NCI-H82 (cell line): ENCODE measurements around the gene TRIOBP.

Experiments used
- DNase-seq: peaks from one replicate; lab custom pipeline; 2025; lab: John Stamatoyannopoulos, UW

Gene TRIOBP

DNA sequence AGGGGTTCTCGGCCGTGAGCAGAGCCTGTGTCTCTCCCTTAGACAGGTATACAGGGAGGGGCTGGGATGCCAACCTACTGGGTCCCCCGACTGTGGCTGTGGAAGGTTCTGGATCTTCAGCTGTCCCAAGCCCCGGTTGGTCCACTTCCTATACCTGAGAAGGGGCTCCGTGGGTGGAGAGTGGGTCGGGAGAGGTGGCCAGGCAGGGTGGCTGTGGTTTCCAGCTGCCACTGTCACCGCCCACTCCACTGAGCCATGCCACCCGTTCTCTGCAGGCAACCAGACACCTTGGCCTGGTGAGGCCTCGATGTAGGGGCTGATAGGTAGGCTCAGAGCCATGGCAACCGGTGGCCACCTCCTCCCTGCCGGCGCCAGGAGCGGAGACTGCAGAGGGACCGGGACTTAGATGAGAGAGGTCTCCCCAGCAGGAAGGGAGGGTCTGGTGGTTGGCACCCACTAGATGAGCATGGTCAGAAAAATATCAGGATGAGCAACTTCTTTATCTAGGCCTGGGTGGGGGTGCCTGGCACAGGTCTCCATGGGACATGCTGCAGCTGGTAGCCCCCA lies 53.8 kb downstream of the TRIOBP start:
- no peak for DNase-seq

DNA sequence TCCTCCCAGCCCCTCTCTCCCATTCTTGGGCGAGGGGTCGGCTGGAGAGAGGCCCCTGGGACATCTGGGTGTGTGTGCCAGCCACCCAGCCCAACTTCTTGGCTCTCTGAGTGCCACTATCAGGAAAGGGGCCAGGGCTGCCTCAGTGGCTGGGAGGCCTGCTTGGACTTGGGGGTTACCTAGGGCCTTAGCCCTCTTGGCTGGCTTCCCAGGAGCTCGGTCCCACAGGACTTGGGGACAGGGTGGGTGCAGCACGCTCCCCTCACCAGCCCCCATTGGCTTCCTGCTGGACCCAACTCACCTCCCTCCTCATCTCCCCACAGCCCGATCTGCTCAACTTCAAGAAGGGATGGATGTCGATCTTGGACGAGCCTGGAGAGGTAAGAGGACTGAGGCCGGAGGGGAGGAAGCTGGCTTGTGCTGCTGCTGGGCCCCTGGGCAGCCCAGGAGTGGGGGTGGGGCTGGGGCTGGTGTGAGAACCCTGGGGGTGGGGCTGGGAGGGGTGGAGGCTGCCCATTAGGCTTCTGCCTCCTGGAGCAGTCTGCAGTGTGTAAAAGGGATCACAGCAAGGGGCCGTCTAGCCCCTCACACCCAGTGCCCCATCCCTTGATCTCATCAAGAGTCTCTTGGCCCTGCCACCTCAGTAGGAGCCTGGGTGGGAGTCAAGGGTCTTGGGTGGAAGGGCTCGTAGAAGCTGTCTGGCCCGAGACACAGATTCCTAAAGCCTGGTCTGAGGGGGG lies 54.8 kb downstream of the TRIOBP start:
- no peak for DNase-seq

DNA sequence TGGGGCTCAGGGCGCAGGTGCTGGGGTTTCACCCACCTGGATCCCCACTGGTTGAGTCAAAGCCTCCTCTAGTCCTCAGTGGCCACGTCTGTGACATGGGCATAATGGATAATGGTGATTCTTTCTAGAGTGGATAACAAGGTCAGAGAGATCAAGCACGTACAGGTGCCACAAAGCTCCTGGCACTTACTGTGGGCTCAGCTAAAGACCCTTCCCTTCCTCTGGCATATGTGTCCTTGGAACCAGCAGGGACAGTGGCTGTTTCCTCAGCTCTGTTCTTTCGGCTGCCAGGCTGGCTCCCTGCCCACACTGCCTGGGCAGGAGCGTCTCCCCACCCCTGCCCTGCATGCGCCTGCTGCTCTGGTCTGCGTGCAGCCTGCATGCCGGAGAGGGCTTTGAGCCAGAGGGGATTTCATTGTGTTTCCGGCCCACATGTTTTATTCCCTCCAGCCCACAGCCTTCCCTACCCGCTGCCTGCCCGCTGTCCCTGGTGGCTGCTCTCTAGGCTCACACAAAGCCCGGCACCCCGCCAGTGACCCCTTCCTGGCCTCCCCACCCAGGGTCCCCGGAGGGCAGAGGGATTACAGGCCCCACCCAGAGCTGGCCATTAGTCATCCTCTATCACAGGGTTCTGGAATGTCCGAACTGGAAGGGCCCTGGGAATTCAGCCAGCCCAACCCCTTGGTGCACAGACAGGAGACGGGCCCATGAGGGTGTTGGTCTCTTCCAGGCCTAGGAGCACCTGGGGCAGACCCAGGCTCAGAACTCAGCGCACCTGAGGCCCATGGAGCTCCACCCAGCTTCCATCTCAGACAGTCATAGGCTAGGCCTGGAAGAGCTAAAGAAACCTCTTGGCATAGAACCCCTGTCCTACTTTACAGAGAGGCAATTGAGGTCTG lies 55.6 kb downstream of the TRIOBP start:
- no peak for DNase-seq

DNA sequence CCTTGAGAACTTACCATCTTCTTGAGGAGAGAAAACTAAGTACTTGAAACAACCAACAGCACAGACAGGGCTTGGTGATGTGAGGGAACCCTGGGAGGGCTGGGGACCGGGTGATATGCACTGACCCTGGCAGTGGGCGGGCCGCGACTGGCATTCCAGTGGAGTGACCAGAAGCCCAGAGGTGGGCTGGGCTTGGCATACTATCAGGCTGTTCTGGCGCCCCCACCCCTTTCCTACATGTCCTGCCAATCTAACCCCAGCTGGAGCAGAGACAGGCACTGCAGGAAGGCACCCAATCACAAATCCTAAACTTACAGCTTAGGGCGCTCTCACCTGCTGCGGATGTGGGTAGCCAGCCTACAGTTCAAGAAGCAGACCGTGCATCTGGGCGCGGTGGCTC lies 56.9 kb downstream of the TRIOBP start:
- DNase-seq: no peak

DNA sequence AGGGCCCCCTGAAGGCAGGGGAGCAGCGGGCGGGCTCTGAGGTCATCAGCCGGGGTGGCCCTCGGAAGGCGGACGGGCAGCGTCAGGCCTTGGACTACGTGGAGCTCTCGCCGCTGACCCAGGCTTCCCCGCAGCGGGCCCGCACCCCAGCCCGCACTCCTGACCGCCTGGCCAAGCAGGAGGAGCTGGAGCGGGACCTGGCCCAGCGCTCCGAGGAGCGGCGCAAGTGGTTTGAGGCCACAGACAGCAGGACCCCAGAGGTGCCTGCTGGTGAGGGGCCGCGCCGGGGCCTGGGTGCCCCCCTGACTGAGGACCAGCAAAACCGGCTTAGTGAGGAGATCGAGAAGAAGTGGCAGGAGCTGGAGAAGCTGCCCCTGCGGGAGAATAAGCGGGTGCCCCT lies 60.8 kb downstream of the TRIOBP start:
- no peak for DNase-seq

DNA sequence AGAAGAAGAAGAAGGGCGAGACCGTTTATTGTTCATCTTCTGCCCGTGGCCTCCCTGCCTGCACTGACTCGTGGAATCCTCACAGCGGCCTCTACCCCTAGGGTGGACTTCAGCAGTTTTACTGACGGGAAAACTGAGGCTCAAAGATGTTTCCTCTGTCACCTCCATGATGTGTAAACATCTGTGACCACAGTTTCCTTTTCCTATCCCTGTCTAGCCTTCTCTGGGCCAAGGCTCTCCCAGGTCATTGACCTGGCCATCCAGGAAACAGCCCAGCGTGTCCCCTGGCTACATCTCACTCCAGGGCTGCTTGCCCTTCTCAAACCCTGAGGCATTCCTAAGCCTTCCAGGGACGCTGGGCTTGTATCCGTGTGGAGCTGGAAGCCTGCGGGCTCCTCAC lies 61.8 kb downstream of the TRIOBP start:
- no peak for DNase-seq

DNA sequence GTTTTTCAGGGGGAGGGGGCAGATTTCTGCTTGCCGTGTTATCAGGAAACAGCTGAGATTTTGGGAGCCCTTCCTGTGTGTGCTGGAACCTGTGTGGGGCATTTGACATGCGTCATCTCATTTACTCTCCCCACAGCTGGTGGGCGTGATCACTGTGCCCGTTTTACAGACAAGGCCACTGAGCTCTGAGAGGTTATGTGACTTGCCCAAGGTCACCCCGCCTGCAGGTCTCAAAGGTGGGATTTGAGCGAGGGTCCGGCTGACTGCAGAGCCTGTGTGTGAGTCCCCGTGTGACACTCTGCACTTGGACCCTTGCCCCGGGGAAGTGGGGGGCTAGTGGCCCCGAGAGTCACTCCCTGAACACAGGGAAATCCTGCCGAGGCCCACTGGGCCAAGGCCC lies 62.4 kb downstream of the TRIOBP start:
- no peak for DNase-seq

DNA sequence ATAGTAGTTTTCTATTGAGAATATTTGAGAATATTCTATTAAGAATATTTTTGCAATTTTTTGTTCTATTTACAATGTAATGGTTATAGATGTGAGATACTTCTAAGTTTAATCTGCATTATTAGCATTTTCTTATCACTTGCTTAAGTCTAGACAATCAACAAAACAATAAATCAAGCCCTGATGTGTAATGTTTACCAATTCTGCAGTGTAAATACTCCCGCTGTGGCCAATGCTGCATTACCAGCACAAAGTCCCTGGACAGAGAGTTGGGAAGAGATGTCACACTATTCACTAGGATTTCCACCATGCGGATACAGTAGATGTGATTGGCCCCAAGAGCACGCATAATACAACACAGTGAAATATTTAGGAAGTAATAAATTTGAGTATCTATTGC lies 63.3 kb downstream of the TRIOBP start:
- no peak for DNase-seq

DNA sequence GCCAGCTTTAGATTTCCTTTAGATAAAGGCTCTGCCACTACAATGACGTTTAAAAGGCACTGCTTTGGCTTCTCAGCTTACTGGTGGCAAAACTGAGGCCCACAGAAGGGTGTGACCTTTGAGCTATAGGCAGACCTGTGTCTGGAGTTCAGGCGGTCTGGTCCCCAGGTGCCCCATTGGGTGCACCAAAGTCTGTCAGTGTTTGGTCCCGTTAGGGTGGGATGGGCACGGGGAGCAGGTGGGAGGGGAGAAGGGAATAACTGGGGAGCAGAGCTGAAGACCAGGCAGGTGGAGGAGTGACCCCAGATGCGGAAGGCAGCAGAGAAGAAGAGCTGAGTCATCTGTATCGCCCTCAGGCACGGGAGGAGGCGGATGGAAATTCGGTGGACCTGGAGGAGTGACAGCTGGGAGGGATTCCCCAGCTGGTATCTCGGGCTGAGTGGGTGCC lies 65.6 kb downstream of the TRIOBP start:
- no peak for DNase-seq

DNA sequence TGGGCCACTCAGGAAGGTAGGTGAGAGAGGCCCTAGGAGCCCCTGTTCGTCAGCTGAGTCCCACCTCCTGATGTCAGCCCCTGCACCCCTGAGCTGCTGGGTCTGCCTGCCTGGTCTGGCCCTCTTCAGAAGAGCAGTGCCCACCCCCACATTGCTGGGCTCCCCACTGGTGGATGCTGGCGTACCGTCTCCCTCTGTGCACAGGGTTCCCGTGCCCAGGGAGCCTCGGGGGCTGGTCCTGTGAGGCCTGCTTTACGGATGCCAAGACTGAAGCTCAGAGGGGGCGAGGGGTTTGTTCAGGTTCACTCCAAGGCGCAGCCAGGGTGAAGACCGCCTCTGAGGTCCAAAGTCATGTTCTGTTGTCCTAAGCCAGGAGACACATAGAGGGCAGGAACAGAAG lies 66.2 kb downstream of the TRIOBP start:
- DNase-seq: no peak

DNA sequence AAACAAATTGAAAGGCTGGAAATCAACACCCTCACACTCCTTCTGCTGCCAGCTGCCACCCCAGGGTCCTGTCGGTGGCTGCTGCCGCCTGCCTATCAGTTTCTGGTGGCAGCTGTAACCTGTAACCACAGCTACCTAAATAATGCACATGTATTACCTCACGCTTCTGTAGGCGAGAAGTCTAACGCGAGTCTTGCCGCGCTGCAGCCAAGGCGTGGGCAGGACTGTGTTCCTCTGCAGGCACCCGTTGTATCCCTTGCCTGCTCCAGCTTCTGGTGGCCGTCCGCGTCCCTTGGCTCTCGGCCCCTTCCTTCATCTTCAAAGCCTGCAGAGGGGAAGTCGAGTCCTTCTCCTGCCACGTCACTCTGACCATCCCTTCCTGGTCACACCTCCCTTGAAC lies 66.8 kb downstream of the TRIOBP start:
- peak; percentile 78 for DNase-seq

DNA sequence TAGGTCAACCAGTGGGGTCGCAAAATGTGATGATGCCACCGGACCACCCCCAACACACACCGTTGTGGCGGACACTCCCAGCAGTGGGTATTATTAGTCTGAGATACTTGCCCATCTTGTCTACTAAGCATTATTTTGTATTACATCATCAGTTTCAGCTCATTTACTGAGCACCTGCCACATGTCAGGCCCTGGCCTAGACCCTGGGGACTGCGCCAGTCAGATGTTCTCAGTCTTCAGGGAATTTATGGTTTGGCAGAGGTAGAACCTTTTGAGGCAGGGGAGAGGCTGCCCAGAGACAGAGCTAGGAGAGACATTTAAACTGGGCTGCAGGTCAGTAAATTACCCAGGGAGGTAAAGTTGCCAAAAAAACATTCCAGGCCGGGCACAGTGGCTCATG lies 67.8 kb downstream of the TRIOBP start:
- peak; percentile 16 for DNase-seq

DNA sequence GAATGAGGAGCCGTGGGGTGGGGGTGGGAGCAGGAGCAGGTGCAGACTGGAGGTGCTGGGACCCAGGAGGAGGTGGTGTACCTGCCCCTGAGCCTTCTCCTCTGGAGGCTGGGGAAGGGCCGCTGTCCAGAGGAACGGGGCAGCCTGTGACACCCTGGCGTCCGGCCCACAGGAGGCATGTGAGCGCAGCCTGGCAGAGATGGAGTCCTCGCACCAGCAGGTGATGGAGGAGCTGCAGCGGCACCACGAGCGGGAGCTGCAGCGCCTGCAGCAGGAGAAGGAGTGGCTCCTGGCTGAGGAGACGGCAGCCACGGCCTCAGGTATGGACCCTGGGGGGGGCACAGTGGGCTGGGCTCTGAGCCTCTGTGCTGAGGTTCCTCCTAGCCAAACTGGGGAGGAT lies 68.7 kb downstream of the TRIOBP start:
- DNase-seq: no peak

DNA sequence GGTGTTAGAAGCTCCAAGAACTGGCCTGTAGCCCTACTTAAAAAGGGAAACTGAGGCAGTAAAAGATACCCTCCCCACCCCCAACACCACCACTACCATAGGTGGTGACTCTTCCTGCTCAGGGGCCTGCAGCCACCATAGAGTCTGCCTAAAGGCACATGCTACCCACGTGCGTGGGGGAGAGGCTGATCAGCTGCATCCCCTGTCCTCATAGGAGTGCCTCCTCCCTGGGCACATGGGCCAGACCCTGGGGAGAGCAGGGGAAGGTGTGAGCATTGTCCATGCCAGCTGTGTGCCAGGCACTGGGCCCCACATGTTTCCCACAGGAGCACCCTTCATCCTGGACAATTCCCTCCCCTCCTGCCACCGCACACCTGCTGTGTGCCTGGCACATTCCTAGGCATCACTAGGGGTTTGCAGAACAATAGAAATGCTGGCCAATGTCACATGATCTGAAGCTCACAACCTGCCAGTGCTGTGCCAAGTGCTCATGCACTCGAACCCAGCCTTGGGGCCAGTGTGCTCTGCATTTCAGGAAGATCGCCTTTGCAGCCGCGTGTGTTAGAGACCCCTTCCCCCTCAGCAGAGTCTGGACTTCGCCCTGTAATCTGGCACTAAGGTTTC lies 69.2 kb downstream of the TRIOBP start:
- DNase-seq: no peak

DNA sequence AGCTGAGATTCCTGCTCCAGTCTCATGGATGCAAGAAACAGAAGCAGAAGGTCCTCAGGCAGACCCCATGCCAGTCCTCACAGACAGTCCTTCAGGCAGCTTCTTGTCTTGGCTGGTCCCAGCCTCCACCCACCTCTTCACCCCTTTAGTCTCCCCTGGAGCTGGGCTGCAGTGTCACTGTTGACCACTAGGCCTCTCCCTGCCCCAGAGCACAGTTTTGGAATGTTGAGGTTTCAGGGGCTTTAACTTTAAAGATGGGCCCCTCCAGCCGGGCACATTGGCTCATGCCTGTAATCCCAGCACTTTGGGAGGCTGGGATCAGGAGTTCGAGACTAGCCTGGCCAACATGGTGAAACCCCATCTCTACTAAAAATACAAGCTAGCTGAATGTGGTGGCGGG lies 71.4 kb downstream of the TRIOBP start:
- DNase-seq: peak; percentile 18

DNA sequence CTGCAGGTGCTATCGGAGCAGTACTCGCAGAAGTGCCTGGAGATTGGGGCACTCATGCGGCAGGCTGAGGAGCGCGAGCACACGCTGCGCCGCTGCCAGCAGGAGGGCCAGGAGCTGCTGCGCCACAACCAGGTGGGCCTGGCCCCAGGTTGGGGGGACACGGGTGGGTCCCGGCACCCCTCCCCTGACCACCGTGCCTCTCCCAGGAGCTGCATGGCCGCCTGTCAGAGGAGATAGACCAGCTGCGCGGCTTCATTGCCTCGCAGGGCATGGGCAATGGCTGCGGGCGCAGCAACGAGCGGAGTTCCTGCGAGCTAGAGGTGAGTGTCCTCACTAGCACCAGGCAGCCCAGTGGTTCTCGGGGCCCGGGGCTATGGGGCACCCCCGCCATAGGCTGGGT lies 72.2 kb downstream of the TRIOBP start:
- no peak for DNase-seq

DNA sequence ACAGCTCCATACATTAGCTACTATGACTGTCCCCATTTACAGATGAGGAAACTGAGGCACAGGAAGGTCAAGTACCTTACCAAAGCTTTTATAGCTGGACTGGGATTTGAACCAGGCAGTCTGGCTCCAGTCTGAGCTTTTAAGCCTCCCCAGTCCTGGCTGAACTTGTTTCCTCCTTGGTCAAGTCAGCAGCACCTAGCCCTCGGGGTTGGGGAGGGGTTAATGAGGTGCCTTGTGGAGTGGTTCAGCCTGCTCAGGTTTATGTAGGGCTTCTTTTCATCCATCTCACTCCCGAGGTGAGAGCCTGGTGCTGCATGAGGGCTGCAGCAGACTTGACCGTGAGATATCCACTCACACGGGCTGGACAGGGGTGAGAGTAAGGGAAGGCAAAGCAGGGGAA lies 74.2 kb downstream of the TRIOBP start:
- DNase-seq: no peak

DNA sequence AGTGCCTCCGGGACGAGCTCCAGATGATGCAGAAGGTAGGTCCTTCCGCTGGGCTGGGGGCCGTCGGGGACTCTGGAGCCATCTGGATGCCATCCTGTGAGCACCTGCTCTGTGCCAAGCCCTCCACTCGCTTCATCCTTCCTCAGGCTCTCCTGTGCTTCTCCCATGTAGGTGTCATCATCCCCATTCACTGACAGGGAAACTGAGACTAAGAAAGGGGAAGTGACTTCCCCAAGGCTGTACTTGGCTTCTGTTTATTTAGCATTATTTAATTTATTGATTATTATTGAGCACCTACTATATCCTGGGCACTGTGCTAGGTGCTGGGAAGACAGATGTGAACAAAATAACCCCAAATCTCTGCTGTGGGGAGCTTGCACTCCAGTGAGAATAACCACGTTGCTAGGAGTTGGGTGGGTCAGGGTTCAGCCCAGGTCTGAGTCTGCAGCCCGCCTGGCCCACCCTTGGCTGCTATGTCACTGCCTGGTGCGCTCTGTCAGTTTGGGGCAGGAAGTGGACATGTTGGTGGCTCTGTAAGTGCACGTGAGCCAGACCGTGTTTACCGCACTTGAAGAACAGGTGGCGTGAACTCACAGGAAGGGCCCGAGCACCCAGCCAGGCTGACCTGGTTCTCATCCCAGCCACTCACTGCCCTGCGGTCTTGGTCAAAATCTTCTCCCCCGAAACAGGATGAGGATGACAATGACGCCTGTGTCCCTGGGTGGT lies 75.0 kb downstream of the TRIOBP start:
- DNase-seq: no peak

DNA sequence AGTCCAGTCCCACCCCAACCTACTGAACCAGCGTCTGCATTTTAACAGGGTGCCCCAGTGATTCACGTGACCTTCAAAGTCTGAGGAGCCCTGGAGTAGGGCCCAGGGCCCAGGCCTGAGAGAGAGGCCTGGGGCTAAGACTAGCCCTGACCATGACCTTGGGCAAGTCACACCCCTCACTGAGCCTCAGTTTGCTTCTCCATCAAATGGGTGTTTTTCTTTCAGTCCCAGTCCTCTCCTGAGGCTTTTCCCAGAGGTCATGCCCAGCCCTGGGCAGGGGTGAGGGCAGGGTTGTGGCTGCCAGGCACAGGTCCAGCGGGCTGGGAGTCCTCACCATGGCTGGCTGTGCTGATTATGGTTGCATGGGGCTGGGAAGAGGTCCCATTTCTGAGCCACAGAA lies 77.9 kb downstream of the TRIOBP start:
- no peak for DNase-seq

DNA sequence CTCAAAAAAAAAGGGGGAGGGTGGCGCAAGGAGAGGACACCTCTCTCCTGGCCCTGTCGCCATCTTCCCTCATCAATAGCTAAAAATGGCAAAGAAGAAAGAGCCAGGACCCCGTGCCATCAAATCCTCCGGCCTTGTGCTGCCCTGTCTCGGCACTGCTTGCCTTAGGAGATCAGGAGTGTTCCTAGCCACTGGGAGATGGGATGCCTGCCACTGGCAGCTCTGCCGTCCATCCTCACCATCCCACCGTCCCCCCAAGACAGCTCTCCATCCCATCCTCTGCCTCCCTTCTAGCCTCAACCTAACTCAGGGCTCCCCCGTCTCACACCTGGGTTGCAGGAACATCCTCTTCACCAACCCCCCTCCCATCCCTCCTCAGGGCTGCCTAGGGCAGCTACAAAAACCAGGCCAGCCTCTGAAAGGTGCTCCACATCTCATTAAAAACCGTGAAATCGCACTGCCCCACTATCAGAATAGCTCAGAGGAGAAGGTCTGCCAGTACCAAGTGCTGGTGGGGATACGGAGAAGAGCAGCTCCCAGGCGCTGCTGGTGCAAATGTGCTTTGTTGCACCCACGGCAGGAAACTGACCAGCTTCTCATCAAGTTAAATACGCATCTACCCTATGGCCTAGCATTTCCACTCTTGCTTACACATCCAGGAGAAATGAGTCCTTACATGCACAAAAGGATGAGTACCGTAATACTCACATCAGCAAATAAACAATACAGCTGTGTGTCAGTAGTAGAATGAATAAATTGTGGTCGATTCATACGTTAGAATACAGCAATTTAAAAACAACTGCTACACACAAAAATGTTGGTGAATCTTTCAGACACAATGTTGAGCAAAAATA lies 79.2 kb downstream of the TRIOBP start:
- DNase-seq: no peak

DNA sequence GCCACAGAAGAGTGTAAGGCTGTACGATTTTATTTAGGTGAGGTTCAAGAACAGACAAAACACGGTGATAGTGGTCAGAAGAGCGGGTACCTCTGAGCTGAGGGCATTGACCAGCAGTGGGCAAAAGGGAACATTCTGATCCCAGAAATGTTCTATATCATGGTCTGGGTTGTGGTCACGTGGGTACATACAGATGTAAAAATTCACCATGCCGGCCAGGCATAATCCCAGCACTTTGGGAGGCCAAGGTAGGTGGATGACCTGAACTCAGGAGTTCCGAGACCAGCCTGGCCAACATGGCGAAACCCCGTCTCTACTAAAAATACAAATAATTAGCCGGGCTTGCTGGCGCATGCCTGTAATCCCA lies 79.8 kb downstream of the TRIOBP start:
- no peak for DNase-seq
